Measurements from ENCODE around the gene C19orf38.

DNA sequence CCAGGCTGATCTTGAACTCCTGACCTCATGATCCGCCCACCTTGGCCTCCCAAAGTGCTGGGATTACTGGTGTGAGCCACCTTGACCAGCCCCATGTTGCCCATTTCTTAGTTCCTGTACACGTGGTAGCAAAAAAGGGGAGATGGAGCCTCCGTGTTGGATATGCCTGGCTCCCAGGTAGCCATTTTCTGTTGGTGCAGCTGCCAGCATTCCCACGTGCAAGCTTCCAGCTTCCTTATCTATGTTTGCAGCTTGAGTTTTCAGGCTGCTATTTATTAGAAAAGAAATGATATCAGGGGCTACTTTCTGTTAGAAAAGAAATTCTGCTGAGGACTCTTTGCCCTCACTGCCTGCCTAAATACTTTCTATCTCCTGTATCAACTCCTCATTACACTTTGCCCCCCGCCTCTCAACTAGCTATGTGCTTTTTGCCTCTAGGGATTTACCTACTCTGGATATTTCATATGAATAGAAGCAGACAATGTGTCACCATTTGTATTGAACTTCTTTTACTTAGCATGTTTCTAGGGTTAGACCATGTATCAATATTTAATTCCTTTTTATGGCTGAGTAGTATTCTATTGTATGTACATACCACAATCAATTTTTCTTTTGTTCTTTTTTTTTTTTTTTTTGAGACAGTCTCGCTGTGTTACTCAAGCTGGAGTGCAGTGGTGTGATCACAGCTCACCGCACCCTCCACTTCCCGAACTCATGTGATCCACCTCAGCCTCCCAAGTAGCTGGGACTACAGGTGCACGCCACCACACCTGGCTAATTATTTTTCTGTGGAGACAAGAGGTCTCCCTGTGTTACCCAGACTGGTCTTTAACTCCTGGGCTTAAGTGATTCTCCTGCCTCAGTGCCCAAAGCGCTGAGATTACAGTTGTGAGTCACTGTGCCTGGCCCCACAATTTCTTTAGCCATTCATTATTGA lies 8.8 kb upstream of the C19orf38 start:
- TF ChIP-seq POLR2A (IDR thresholded peaks at IDR 0.05; ENCODE audit: low read length) (peak; percentile 41), GATA1 (IDR thresholded peaks at IDR 0.05; ENCODE audit: low read depth, low read length) (no peak)
